Nephron progenitor cell (in vitro differentiated cells): ENCODE measurements around the gene PLSCR5.

Experiments
- DNase-seq: peaks from one replicate; pipeline ENCODE4 v3.0.0; 2021
- H3K27ac Mint-ChIP-seq: 2 replicates; pipeline ENCODE4 v1.8.0; 2021; ENCODE audit warnings: mild to moderate bottlenecking, moderate library complexity, mixed read lengths
- H3K27me3 Mint-ChIP-seq: 2 replicates; pipeline ENCODE4 v1.8.0; 2021; ENCODE audit warnings: mild to moderate bottlenecking, low read depth, mixed read lengths; ENCODE audit not compliant: poor library complexity
- H3K36me3 Mint-ChIP-seq: 2 replicates; pipeline ENCODE4 v1.8.0; 2021; ENCODE audit warnings: low read depth, mixed read lengths
- H3K4me1 Mint-ChIP-seq: 2 replicates; pipeline ENCODE4 v1.8.0; 2021; ENCODE audit warnings: mixed read lengths
- H3K4me3 Mint-ChIP-seq: 2 replicates; pipeline ENCODE4 v1.8.0; 2021; ENCODE audit warnings: mild to moderate bottlenecking, moderate library complexity, mixed read lengths
- H3K9me3 Mint-ChIP-seq: 2 replicates; pipeline ENCODE4 v1.8.0; 2021; ENCODE audit warnings: mild to moderate bottlenecking, moderate library complexity, mixed read lengths
- CTCF ChIP-seq: fragments of 200-600 bp; sonication (generic); IDR thresholded peaks from 2 replicates; pipeline ENCODE4 v1.5.0; 2021; ENCODE audit warnings: antibody characterized with exemption

PLSCR5 gene

GRCh38 chr3:146598535-146598934 is 6.6 kb downstream of the PLSCR5 start:
- no peak overlapping the region for H3K27ac Mint-ChIP-seq
- peaks cover 15% of the 10 kb centered on the region for H3K4me1 Mint-ChIP-seq
- DNase-seq: no peak
- no peaks in the 10 kb centered on the region for H3K27me3 Mint-ChIP-seq
- no peak for TF ChIP-seq CTCF
- H3K9me3 Mint-ChIP-seq: no peaks in the 10 kb centered on the region
- no peaks in the 10 kb centered on the region for H3K36me3 Mint-ChIP-seq
- no peak overlapping the region for H3K4me3 Mint-ChIP-seq

- Mint-ChIP-seq H3K9me3 (no peaks in the 10 kb centered on the region), H3K27ac (peak overlapping the region; percentile 85), H3K36me3 (no peaks in the 10 kb centered on the region), H3K27me3 (no peaks in the 10 kb centered on the region), H3K4me3 (no peak overlapping the region), H3K4me1 (peaks cover 21% of the 10 kb centered on the region)
- DNase-seq: no peak
- TF ChIP-seq CTCF: peak; percentile 43
These were observed 10.2 kb downstream of the PLSCR5 start for GRCh38 chr3:146594843-146595482.

- H3K27me3 Mint-ChIP-seq: no peaks in the 10 kb centered on the region
- no peak for TF ChIP-seq CTCF
These were observed 11.4 kb downstream of the PLSCR5 start for GRCh38 chr3:146593776-146594175.

GRCh38 chr3:146590521-146590920 is 14.6 kb downstream of the PLSCR5 start:
- no peak for DNase-seq
- no peaks in the 10 kb centered on the region for H3K27me3 Mint-ChIP-seq
- no peak overlapping the region for H3K4me3 Mint-ChIP-seq
- no peaks in the 10 kb centered on the region for H3K36me3 Mint-ChIP-seq
- no peak for TF ChIP-seq CTCF
- no peak overlapping the region for H3K27ac Mint-ChIP-seq
- peaks cover 6% of the 10 kb centered on the region for H3K4me1 Mint-ChIP-seq
- no peaks in the 10 kb centered on the region for H3K9me3 Mint-ChIP-seq

More at GRCh38 chr3:146593776-146594175, 11.4 kb downstream of the PLSCR5 start:
- H3K36me3 Mint-ChIP-seq: no peaks in the 10 kb centered on the region
- DNase-seq: no peak
- peaks cover 21% of the 10 kb centered on the region for H3K4me1 Mint-ChIP-seq
- no peak overlapping the region for H3K4me3 Mint-ChIP-seq
- H3K9me3 Mint-ChIP-seq: no peaks in the 10 kb centered on the region
- H3K27ac Mint-ChIP-seq: no peak overlapping the region

GRCh38 chr3:146589899-146590508 is 15.1 kb downstream of the PLSCR5 start:
- peaks cover 6% of the 10 kb centered on the region for H3K4me1 Mint-ChIP-seq
- H3K36me3 Mint-ChIP-seq: no peaks in the 10 kb centered on the region
- DNase-seq: peak; percentile 12
- no peaks in the 10 kb centered on the region for H3K27me3 Mint-ChIP-seq
- peak; percentile 57 for TF ChIP-seq CTCF
- no peak overlapping the region for H3K4me3 Mint-ChIP-seq
- H3K27ac Mint-ChIP-seq: no peak overlapping the region
- H3K9me3 Mint-ChIP-seq: no peaks in the 10 kb centered on the region

GRCh38 chr3:146585156-146585555 is 20.0 kb downstream of the PLSCR5 start:
- no peak overlapping the region for H3K27ac Mint-ChIP-seq
- H3K9me3 Mint-ChIP-seq: peaks cover 15% of the 10 kb centered on the region
- H3K4me1 Mint-ChIP-seq: peaks cover under 1% of the 10 kb centered on the region
- peaks cover 6% of the 10 kb centered on the region for H3K36me3 Mint-ChIP-seq
- DNase-seq: no peak
- no peak overlapping the region for H3K4me3 Mint-ChIP-seq
- TF ChIP-seq CTCF: no peak
- no peaks in the 10 kb centered on the region for H3K27me3 Mint-ChIP-seq
